ENCODE results near the gene KCNK18. TPM values are rescaled to one million over a fixed set of nuclear protein-coding genes. Genes with fewer than 3 reads are reported as not detected.
A peak's percentile ranks its signal among the peaks of the same experiment; 100 is the strongest.

The KCNK18 gene
- total RNA-seq, 1 experiment from 2014 or later: not detected

- Mint-ChIP-seq H3K36me3 (ENCODE audit: insufficient read depth in 1 of 3, low read depth in 3 of 3) (no peaks in the 10 kb centered on the region; a peak in 1 of 7 replicates), H3K4me1 (peaks cover 33 to 58% of the 10 kb centered on the region in 2 experiments), H3K4me3 (peak overlapping the region; percentile 48 to 81), H3K27me3 (ENCODE audit: low read depth) (peaks cover 99% of the 10 kb centered on the region), H3K9me3 (peaks cover 0 to 21% of the 10 kb centered on the region in 2 experiments; a peak in 1 of 5 replicates), H3K27ac (no peak overlapping the region)
- TF ChIP-seq, protein P1, sequence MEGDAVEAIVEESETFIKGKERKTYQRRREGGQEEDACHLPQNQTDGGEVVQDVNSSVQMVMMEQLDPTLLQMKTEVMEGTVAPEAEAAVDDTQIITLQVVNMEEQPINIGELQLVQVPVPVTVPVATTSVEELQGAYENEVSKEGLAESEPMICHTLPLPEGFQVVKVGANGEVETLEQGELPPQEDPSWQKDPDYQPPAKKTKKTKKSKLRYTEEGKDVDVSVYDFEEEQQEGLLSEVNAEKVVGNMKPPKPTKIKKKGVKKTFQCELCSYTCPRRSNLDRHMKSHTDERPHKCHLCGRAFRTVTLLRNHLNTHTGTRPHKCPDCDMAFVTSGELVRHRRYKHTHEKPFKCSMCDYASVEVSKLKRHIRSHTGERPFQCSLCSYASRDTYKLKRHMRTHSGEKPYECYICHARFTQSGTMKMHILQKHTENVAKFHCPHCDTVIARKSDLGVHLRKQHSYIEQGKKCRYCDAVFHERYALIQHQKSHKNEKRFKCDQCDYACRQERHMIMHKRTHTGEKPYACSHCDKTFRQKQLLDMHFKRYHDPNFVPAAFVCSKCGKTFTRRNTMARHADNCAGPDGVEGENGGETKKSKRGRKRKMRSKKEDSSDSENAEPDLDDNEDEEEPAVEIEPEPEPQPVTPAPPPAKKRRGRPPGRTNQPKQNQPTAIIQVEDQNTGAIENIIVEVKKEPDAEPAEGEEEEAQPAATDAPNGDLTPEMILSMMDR (conservative IDR thresholded peaks at IDR 0.05): no peak
- Histone ChIP-seq H4K20me1 (ENCODE audit: control insufficient read depth, insufficient read depth, insufficient read length) (no peaks in the 10 kb centered on the region), H3K27me3 (ENCODE audit: insufficient read depth, low read length) (peaks cover 81% of the 10 kb centered on the region), H3K79me1 (ENCODE audit: insufficient read depth, low read depth, low read length, poor library complexity, severe bottlenecking) (no peaks in the 10 kb centered on the region), H2BK5ac (ENCODE audit: insufficient read length, low read length) (no peak overlapping the region), H3K79me2 (ENCODE audit: insufficient read depth, low read length) (no peaks in the 10 kb centered on the region), H3K9ac (ENCODE audit: extremely low read depth, insufficient read length, low read length) (no peak overlapping the region), H3T11ph (ENCODE audit: low read length) (no peak overlapping the region), H4K91ac (ENCODE audit: insufficient read length, low read depth, low read length) (no peak overlapping the region), H2AK5ac (ENCODE audit: insufficient read length, low read length) (no peak overlapping the region), H3K27ac (ENCODE audit: insufficient read length, low read depth, low read length) (no peak overlapping the region), H4K8ac (replicated peaks; ENCODE audit: insufficient read length, low read depth, low read length) (no peak overlapping the region), H2BK20ac (ENCODE audit: low read depth, low read length, poor library complexity, severe bottlenecking) (no peak overlapping the region), H3K18ac (ENCODE audit: insufficient read length, low read depth, low read length) (no peak overlapping the region), H2BK120ac (ENCODE audit: low read depth, low read length, poor library complexity, severe bottlenecking) (no peak overlapping the region), H3K4me2 (ENCODE audit: insufficient read depth, insufficient read length, low read length) (peak overlapping the region; percentile 24), H3K56ac (ENCODE audit: insufficient read length, low read depth, low read length) (no peak overlapping the region), H3K23me2 (ENCODE audit: insufficient read length, low read depth, low read length, poor library complexity, severe bottlenecking) (peaks cover 10% of the 10 kb centered on the region), H3K4ac (ENCODE audit: low read depth, low read length) (no peak overlapping the region), H2BK12ac (ENCODE audit: insufficient read length, low read depth, low read length) (no peak overlapping the region), H3K23ac (ENCODE audit: insufficient read length, low read depth, low read length) (no peak overlapping the region), H3K9me3 (ENCODE audit: control insufficient read depth, low read depth, low read length) (no peaks in the 10 kb centered on the region), H3K14ac (ENCODE audit: insufficient read depth, low read length) (no peak overlapping the region), H3K4me1 (ENCODE audit: insufficient read depth, low read length) (peaks cover 12% of the 10 kb centered on the region), H4K5ac (ENCODE audit: insufficient read length, low read depth, low read length) (no peak overlapping the region), H2BK15ac (ENCODE audit: low read depth, low read length) (no peak overlapping the region), H2AFZ (ENCODE audit: low read length) (no peak overlapping the region)
- WGBS (ENCODE audit: extremely low coverage, insufficient read length, low lambda C conversion rate): no CpG with 5 or more reads among the region's 39 CpGs
- peak; percentile 77 for DNase-seq
Observed at GRCh38 chr10:117162093-117163060, 34.9 kb upstream of the KCNK18 start.

Measured in H9 (cell line).